SK-N-MC (cell line): ENCODE results near the gene ACE.

Experiments
- EZH2 ChIP-seq: fragments of 200-600 bp; sonication (generic); IDR thresholded peaks from one replicate; pipeline ENCODE4 v1.6.1; 2017; ENCODE audit warnings: antibody characterized with exemption
- POLR2AphosphoS5 ChIP-seq: IDR thresholded peaks from 2 replicates; pipeline ENCODE4 v1.6.1; 2012; ENCODE audit warnings: mild to moderate bottlenecking, low read depth, low read length, borderline replicate concordance

DNA sequence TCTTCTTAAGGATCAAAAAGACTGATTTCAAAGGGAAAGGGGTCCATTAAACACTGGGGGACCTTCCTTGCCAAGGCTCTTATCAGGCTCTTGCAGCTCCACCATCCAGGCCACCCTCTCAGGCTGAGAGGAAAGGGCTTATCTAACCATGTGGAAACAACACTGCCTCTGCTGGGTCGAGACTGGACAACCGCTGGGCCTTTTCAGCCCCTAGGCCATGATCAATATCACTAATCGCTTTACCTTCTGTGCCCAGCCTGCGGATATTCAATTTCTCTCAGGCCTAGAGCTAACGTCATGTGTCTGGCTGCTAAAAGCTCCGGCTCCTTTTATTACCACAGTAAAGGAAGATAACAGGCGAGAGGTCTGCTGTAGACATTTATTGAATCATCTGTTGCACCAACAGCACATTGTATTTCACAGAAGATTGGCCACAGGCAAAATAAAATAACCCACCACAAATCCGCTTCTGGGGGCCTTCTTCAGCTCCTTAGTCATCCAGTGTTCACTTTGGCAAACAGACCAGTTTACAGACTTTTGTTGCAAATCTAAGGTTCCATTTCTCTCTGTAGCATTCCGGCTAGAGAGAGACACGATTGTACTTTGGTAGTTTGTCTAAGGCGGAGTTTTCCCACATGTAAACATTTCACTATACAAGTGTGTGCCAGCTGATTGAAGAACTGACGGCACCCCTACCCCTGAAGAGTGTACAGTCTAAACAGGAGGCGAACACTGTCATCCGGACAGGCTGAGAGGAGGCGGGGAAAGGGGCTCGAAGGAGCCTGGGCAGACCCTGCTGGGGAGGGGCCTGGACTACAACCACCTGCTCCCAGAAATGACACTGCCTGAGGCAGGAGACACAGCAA, 44.7 kb upstream of the ACE start:
- TF ChIP-seq POLR2AphosphoS5: no peak
- TF ChIP-seq EZH2: no peak
